WTC11 (cell line): ENCODE measurements around the gene NACC2.

ENCODE experiments used
- FOXP4 ChIP-seq: sonication (generic); formaldehyde crosslinking; IDR thresholded peaks from 2 replicates; pipeline ENCODE4 v1.8.0; 2022; ENCODE audit warnings: mild to moderate bottlenecking, missing genetic modification reagents
- JUN ChIP-seq: sonication (generic); formaldehyde crosslinking; IDR thresholded peaks from 2 replicates; pipeline ENCODE4 v1.8.0; 2023; ENCODE audit warnings: mild to moderate bottlenecking, missing genetic modification reagents
- MAX ChIP-seq: sonication (generic); formaldehyde crosslinking; IDR thresholded peaks from 2 replicates; pipeline ENCODE4 v1.8.0; 2022; ENCODE audit warnings: mild to moderate bottlenecking, missing genetic modification reagents
- TEAD4 ChIP-seq: sonication (generic); formaldehyde crosslinking; IDR thresholded peaks from 2 replicates; pipeline ENCODE4 v1.8.0; 2022; ENCODE audit warnings: mild to moderate bottlenecking, missing genetic modification reagents
- ZNF232 ChIP-seq: sonication (generic); formaldehyde crosslinking; IDR thresholded peaks from 2 replicates; pipeline ENCODE4 v1.8.0; 2022; ENCODE audit warnings: mild to moderate bottlenecking, missing genetic modification reagents
- TF ChIP-seq, protein P1 (sequence below): fragments of 200-600 bp; IDR thresholded peaks from 2 replicates; pipeline ENCODE4 v1.8.0; 2022; ENCODE audit warnings: antibody characterized with exemption
- TF ChIP-seq, protein P2 (sequence below): fragments of 250-450 bp; sonication (Bioruptor Pico); IDR thresholded peaks from 2 replicates; pipeline ENCODE4 v2.1.2; 2022; ENCODE audit warnings: mild to moderate bottlenecking, moderate library complexity
- TF ChIP-seq, protein P3 (sequence below): sonication (generic); formaldehyde crosslinking; IDR thresholded peaks from 2 replicates; pipeline ENCODE4 v1.8.1; 2022; ENCODE audit warnings: low read depth, missing genetic modification reagents, borderline replicate concordance

GRCh38 chr9:135959814-135960213 is 135.3 kb downstream of the NACC2 start:
- TF ChIP-seq ZNF232 (CRISPR knock-in tag) (no peak), MAX (CRISPR knock-in tag) (no peak), JUN (CRISPR knock-in tag) (no peak), FOXP4 (no peak), TEAD4 (CRISPR knock-in tag) (no peak)
- TF ChIP-seq, protein P1, sequence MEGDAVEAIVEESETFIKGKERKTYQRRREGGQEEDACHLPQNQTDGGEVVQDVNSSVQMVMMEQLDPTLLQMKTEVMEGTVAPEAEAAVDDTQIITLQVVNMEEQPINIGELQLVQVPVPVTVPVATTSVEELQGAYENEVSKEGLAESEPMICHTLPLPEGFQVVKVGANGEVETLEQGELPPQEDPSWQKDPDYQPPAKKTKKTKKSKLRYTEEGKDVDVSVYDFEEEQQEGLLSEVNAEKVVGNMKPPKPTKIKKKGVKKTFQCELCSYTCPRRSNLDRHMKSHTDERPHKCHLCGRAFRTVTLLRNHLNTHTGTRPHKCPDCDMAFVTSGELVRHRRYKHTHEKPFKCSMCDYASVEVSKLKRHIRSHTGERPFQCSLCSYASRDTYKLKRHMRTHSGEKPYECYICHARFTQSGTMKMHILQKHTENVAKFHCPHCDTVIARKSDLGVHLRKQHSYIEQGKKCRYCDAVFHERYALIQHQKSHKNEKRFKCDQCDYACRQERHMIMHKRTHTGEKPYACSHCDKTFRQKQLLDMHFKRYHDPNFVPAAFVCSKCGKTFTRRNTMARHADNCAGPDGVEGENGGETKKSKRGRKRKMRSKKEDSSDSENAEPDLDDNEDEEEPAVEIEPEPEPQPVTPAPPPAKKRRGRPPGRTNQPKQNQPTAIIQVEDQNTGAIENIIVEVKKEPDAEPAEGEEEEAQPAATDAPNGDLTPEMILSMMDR, result no peak
- TF ChIP-seq, protein P2, sequence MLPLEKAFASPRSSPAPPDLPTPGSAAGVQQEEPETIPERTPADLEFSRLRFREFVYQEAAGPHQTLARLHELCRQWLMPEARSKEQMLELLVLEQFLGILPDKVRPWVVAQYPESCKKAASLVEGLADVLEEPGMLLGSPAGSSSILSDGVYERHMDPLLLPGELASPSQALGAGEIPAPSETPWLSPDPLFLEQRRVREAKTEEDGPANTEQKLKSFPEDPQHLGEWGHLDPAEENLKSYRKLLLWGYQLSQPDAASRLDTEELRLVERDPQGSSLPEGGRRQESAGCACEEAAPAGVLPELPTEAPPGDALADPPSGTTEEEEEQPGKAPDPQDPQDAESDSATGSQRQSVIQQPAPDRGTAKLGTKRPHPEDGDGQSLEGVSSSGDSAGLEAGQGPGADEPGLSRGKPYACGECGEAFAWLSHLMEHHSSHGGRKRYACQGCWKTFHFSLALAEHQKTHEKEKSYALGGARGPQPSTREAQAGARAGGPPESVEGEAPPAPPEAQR, result no peak
- TF ChIP-seq, protein P3, sequence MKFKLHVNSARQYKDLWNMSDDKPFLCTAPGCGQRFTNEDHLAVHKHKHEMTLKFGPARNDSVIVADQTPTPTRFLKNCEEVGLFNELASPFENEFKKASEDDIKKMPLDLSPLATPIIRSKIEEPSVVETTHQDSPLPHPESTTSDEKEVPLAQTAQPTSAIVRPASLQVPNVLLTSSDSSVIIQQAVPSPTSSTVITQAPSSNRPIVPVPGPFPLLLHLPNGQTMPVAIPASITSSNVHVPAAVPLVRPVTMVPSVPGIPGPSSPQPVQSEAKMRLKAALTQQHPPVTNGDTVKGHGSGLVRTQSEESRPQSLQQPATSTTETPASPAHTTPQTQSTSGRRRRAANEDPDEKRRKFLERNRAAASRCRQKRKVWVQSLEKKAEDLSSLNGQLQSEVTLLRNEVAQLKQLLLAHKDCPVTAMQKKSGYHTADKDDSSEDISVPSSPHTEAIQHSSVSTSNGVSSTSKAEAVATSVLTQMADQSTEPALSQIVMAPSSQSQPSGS (CRISPR knock-in tag), result no peak
